ENCODE measurements around the gene FAIM2. TPM values are rescaled to one million over a fixed set of nuclear protein-coding genes. Genes with fewer than 3 reads are reported as not detected.
A peak's percentile ranks its signal among the peaks of the same experiment; 100 is the strongest.

The FAIM2 gene
- total RNA-seq, 1 experiment from 2014 or later, result 0.49 TPM

DNA sequence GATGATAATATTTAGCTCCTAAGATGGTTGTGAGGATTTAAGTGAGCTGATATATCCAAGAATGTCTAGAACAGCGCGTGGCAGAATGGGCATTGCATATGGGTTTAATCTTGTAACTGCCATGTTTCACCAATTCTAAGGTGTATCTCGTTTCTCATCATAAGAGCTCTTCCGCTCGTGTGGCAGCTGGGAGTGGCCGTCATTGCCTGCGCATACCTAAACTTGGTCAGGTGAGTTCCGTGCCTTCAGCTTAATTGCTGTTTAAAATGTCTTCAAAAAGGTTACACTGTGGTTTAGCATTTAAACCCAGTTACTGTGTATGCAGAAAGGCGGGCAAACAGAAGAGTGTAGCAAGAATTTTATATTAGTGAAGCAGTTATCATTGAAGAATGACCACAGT, 42.4 kb upstream of the FAIM2 start:
- Histone ChIP-seq H3K36me3 (ENCODE audit: control insufficient read depth, insufficient read depth, low read length) (no peaks in the 10 kb centered on the region), H3K27ac (ENCODE audit: low read length) (peak overlapping the region; percentile 88), H3K9me3 (ENCODE audit: control insufficient read depth, insufficient read depth, low read depth, low read length) (no peaks in the 10 kb centered on the region), H3K4me3 (ENCODE audit: low read depth in 2 of 2, low read length in 2 of 2) (no peak overlapping the region), H3K27me3 (ENCODE audit: control insufficient read depth, insufficient read depth, low read length) (no peaks in the 10 kb centered on the region), H3K4me1 (ENCODE audit: control insufficient read depth, insufficient read depth, low read length) (peaks cover 13% of the 10 kb centered on the region)
- in situ Hi-C loops (cut with HindIII; ENCODE audit: low pct_unique_long_range_greater_than_20kb, low sequenced_read_pairs), result no loop called here
- no peak for DNase-seq (ENCODE audit: low read depth, low spot score)
- TF ChIP-seq TCF7L2 (IDR thresholded peaks at IDR 0.05; ENCODE audit: low read depth, low read length), result no peak
- TF ChIP-seq, protein P1, sequence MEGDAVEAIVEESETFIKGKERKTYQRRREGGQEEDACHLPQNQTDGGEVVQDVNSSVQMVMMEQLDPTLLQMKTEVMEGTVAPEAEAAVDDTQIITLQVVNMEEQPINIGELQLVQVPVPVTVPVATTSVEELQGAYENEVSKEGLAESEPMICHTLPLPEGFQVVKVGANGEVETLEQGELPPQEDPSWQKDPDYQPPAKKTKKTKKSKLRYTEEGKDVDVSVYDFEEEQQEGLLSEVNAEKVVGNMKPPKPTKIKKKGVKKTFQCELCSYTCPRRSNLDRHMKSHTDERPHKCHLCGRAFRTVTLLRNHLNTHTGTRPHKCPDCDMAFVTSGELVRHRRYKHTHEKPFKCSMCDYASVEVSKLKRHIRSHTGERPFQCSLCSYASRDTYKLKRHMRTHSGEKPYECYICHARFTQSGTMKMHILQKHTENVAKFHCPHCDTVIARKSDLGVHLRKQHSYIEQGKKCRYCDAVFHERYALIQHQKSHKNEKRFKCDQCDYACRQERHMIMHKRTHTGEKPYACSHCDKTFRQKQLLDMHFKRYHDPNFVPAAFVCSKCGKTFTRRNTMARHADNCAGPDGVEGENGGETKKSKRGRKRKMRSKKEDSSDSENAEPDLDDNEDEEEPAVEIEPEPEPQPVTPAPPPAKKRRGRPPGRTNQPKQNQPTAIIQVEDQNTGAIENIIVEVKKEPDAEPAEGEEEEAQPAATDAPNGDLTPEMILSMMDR (IDR thresholded peaks at IDR 0.05), result no peak
- TF ChIP-seq POLR2AphosphoS5 (IDR thresholded peaks at IDR 0.05; ENCODE audit: low read depth, low read length), result no peak
- TF ChIP-seq SIN3A (IDR thresholded peaks at IDR 0.05; ENCODE audit: borderline replicate concordance, insufficient read depth, low read depth, low read length), result no peak
- TF ChIP-seq, protein P2, sequence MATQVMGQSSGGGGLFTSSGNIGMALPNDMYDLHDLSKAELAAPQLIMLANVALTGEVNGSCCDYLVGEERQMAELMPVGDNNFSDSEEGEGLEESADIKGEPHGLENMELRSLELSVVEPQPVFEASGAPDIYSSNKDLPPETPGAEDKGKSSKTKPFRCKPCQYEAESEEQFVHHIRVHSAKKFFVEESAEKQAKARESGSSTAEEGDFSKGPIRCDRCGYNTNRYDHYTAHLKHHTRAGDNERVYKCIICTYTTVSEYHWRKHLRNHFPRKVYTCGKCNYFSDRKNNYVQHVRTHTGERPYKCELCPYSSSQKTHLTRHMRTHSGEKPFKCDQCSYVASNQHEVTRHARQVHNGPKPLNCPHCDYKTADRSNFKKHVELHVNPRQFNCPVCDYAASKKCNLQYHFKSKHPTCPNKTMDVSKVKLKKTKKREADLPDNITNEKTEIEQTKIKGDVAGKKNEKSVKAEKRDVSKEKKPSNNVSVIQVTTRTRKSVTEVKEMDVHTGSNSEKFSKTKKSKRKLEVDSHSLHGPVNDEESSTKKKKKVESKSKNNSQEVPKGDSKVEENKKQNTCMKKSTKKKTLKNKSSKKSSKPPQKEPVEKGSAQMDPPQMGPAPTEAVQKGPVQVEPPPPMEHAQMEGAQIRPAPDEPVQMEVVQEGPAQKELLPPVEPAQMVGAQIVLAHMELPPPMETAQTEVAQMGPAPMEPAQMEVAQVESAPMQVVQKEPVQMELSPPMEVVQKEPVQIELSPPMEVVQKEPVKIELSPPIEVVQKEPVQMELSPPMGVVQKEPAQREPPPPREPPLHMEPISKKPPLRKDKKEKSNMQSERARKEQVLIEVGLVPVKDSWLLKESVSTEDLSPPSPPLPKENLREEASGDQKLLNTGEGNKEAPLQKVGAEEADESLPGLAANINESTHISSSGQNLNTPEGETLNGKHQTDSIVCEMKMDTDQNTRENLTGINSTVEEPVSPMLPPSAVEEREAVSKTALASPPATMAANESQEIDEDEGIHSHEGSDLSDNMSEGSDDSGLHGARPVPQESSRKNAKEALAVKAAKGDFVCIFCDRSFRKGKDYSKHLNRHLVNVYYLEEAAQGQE (IDR thresholded peaks at IDR 0.05; ENCODE audit: insufficient read depth in 1 of 2, low read depth in 2 of 2, low read length in 1 of 2), result no peak
- no TSS peak for BruUV-seq (replicated peaks)
- POLR2A ChIA-PET, result no interaction called here
- intact Hi-C loops (cut with micrococcal nuclease; ENCODE audit: unreplicated experiment), result loop anchor here (5.0 kb wide), 1 partner anchor 79 kb away; no protein-coding TSS in a partner anchor
- no peak for ATAC-seq
- CTCF ChIA-PET, result interaction anchor here (0.5 to 1.7 kb wide), 12 partner anchors 8 to 1921 kb away, joined by 3 to 14 read pairs (median 5); no protein-coding TSS in a partner anchor

DNA sequence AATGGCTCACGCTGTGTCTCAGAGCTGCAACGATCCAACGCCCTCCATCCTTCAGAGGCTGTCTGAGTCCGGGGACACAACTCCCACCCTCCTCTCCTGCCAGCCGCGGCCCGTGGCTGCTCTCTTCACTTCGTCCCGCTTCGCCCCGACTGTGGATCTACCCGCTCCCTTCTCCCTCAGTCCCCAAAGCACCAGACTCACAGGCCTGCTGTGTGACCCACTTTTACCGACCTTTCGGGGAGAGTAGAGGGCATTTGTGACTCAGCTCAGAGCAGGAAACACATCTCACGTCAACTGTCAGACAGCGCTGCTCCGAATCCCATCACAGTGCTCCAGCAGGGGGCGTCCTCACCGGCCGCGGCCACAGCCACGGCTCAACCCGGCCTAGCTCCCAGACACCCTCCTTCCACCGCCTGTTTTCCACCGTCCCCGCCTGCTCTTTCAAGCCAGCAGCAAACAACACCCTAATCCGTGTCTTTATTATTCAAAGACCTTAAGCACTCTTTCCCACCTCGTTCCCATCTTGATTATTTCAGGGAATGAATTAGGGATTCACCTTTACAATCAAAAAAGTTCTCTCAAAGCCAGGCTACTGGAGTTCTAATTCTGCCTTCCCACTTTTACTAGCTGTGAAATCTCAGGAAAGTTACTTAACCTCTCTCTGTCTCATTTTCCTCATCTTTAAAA, 41.8 kb upstream of the FAIM2 start:
- DNase-seq (ENCODE audit: low read depth, low spot score), result peak; percentile 61
- in situ Hi-C loops (cut with HindIII; ENCODE audit: low pct_unique_long_range_greater_than_20kb, low sequenced_read_pairs), result no loop called here
- POLR2A ChIA-PET, result no interaction called here
- peak; percentile 99 for ATAC-seq
- Histone ChIP-seq H3K27me3 (ENCODE audit: control insufficient read depth, insufficient read depth, low read length) (no peaks in the 10 kb centered on the region), H3K9me3 (ENCODE audit: control insufficient read depth, insufficient read depth, low read depth, low read length) (no peaks in the 10 kb centered on the region), H3K4me3 (ENCODE audit: low read depth in 2 of 2, low read length in 2 of 2) (peak overlapping the region; percentile 34 to 53), H3K4me1 (ENCODE audit: control insufficient read depth, insufficient read depth, low read length) (peaks cover 13% of the 10 kb centered on the region), H3K27ac (ENCODE audit: low read length) (peak overlapping the region; percentile 88), H3K36me3 (ENCODE audit: control insufficient read depth, insufficient read depth, low read length) (no peaks in the 10 kb centered on the region)
- CTCF ChIA-PET, result interaction anchor here (0.5 to 1.7 kb wide), 15 partner anchors 8 to 1921 kb away, joined by 3 to 14 read pairs (median 4); no protein-coding TSS in a partner anchor
- BruUV-seq (replicated peaks), result no TSS peak
- TF ChIP-seq, protein P1 (IDR thresholded peaks at IDR 0.05), result peak; percentile 99
- no peak for TF ChIP-seq TCF7L2 (IDR thresholded peaks at IDR 0.05; ENCODE audit: low read depth, low read length)
- TF ChIP-seq POLR2AphosphoS5 (IDR thresholded peaks at IDR 0.05; ENCODE audit: low read depth, low read length), result no peak
- TF ChIP-seq, protein P2 (IDR thresholded peaks at IDR 0.05; ENCODE audit: insufficient read depth in 1 of 2, low read depth in 2 of 2, low read length in 1 of 2), result 0 out of 4 replicates have a peak, but pooled peaks of 1 of the 2 experiments have one; percentile 9
- intact Hi-C loops (cut with micrococcal nuclease; ENCODE audit: unreplicated experiment), result loop anchor here (5.0 kb wide), 1 partner anchor 78 kb away; no protein-coding TSS in a partner anchor

Measured in Panc1 (cell line).